ENCODE data around the gene PIKFYVE.

Gene PIKFYVE

DNA sequence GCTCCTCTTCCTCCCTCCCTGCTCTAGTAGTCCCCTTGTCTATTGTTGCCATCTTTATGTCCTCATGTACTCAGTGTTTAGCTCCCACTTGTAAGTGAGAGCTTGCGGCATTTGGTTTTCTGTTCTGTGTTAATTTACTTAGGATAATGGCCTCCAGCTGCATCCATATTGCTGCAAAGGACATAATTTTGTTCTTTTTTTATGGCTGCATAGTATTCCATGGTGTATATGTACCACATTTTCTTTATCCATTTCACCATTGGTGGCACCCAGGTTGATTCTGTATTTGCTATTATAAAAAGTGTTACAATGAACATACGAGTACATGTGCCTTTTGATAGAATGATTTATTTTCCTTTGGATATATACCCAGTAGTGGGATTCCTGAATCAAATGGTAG is 12.5 kb downstream of the PIKFYVE start:
- no CpG with 5 or more reads among the region's 2 CpGs for WGBS (ENCODE audit: insufficient coverage, insufficient read length)
- H3K9me3 ChIP-seq (ENCODE audit: control insufficient read depth, insufficient read depth, low read length): no peaks in the 10 kb centered on the region
- H3K4me1 ChIP-seq (ENCODE audit: control insufficient read depth, insufficient read depth, low read length): no peaks in the 10 kb centered on the region

GRCh38 chr2:208279236-208279635 is 13.2 kb downstream of the PIKFYVE start:
- no peak overlapping the region for H3K4me3 ChIP-seq (ENCODE audit: low read length)
- no peak for DNase-seq (ENCODE audit: low read depth, low spot score)
- peaks cover 6% of the 10 kb centered on the region for H3K36me3 ChIP-seq (ENCODE audit: control insufficient read depth, insufficient read depth, low read length)
- no peaks in the 10 kb centered on the region for H3K4me1 ChIP-seq (ENCODE audit: control insufficient read depth, insufficient read depth, low read length)
- no peaks in the 10 kb centered on the region for H3K9me3 ChIP-seq (ENCODE audit: control insufficient read depth, insufficient read depth, low read length)
- no peaks in the 10 kb centered on the region for H3K27me3 ChIP-seq (ENCODE audit: control insufficient read depth, insufficient read depth, low read length)
- whole genome bisulfite sequencing (ENCODE audit: insufficient coverage, insufficient read length): no CpG with 5 or more reads among the region's 2 CpGs
- H3K27ac ChIP-seq (ENCODE audit: low read length): no peak overlapping the region

More for the DNA sequence above, 12.5 kb downstream of the PIKFYVE start:
- Histone ChIP-seq H3K36me3 (ENCODE audit: control insufficient read depth, insufficient read depth, low read length) (peaks cover 10% of the 10 kb centered on the region), H3K4me3 (ENCODE audit: low read length) (no peak overlapping the region), H3K27me3 (ENCODE audit: control insufficient read depth, insufficient read depth, low read length) (no peaks in the 10 kb centered on the region), H3K27ac (ENCODE audit: low read length) (no peak overlapping the region)
- no peak for DNase-seq (ENCODE audit: low read depth, low spot score)

DNA sequence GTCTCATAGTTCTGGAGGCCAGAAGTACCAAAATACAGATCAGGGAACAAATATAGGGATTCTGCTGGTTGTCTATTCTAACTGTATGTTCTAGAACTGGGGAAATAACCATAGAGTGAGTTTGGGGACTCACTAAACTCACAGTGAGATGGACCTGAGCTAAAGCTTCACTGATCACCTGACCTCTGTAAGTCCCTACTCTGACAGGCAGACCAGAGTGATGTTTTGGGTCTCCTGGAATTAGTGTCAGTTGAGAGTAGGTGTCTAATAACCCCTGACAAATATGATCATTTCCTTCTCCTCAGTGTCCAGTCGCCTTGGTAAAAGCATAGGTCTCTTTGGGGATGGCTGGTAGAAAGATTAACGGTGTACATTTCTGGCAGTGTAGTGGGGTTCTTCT is 14.2 kb downstream of the PIKFYVE start:
- WGBS (ENCODE audit: insufficient coverage, insufficient read length): no CpG with 5 or more reads among the region's 2 CpGs
- Histone ChIP-seq H3K27me3 (ENCODE audit: control insufficient read depth, insufficient read depth, low read length) (no peaks in the 10 kb centered on the region), H3K4me3 (ENCODE audit: low read length) (no peak overlapping the region), H3K27ac (ENCODE audit: low read length) (no peak overlapping the region), H3K4me1 (ENCODE audit: control insufficient read depth, insufficient read depth, low read length) (no peaks in the 10 kb centered on the region), H3K36me3 (ENCODE audit: control insufficient read depth, insufficient read depth, low read length) (peaks cover 2% of the 10 kb centered on the region; the same call in 1 of the 2 replicates), H3K9me3 (ENCODE audit: control insufficient read depth, insufficient read depth, low read length) (no peaks in the 10 kb centered on the region)
- no peak for DNase-seq (ENCODE audit: low read depth, low spot score)

- H3K36me3 ChIP-seq (ENCODE audit: control insufficient read depth, insufficient read depth, low read length): peaks cover 2% of the 10 kb centered on the region; the same call in 1 of the 2 replicates
- WGBS (ENCODE audit: insufficient coverage, insufficient read length): no CpG with 5 or more reads among the region's 3 CpGs
- no peaks in the 10 kb centered on the region for H3K27me3 ChIP-seq (ENCODE audit: control insufficient read depth, insufficient read depth, low read length)
- DNase-seq (ENCODE audit: low read depth, low spot score): no peak
- no peaks in the 10 kb centered on the region for H3K9me3 ChIP-seq (ENCODE audit: control insufficient read depth, insufficient read depth, low read length)
- H3K4me1 ChIP-seq (ENCODE audit: control insufficient read depth, insufficient read depth, low read length): no peaks in the 10 kb centered on the region
- H3K27ac ChIP-seq (ENCODE audit: low read length): no peak overlapping the region
- no peak overlapping the region for H3K4me3 ChIP-seq (ENCODE audit: low read length)
Observed at GRCh38 chr2:208280933-208281332, 14.9 kb downstream of the PIKFYVE start.

DNA sequence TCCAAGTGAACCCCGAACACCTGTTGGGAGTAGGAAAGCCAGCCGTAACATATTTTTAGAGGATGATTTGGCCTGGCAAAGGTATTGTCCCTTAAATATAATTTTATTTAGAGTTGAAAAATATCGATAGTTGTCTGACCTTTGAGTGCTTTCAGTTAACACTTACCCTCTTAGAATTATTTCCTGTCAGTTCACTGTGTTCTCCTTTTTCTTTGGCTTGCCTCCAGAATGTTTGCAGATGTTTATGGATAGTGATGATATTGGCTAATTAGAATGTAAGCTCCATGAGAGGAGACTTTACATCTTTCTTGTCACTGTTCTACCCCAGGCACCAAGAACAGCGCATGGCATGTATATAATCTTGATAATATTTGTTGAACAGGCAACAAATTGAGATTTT is 19.8 kb downstream of the PIKFYVE start:
- no peak for DNase-seq (ENCODE audit: low read depth, low spot score)
- Histone ChIP-seq H3K27me3 (ENCODE audit: control insufficient read depth, insufficient read depth, low read length) (no peaks in the 10 kb centered on the region), H3K36me3 (ENCODE audit: control insufficient read depth, insufficient read depth, low read length) (peaks cover 2% of the 10 kb centered on the region; the same call in 1 of the 2 replicates), H3K4me3 (ENCODE audit: low read length) (no peak overlapping the region), H3K9me3 (ENCODE audit: control insufficient read depth, insufficient read depth, low read length) (no peaks in the 10 kb centered on the region), H3K4me1 (ENCODE audit: control insufficient read depth, insufficient read depth, low read length) (no peaks in the 10 kb centered on the region), H3K27ac (ENCODE audit: low read length) (no peak overlapping the region)
- WGBS (ENCODE audit: insufficient coverage, insufficient read length): no CpG with 5 or more reads among the region's 4 CpGs

DNA sequence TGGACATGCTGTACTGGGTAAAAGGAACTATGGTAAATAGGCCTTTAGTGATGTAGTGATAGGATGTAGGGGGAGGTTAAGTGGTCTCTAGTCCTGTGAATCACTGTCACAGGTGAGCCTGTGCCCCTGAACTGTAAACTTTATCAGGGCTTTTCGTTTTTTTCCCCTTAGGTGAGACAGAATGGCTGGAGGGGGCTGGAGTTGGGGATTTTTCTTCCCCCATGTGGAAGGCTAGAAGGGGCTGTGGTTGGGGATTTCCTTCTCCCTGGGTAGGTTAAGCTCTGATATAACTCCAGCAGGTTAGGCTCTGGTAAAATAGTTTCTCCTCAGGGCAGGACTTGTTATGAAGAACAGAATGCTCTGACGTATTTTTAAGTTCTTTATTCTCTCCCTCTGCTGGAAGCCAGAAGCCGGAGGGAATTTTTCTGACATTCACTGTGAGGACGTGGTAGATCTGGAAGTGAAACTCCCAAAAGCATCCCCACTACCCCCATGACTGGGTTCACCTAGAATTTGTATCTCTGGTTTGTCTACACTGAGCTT is 28.5 kb downstream of the PIKFYVE start:
- Histone ChIP-seq H3K27ac (ENCODE audit: low read length) (no peak overlapping the region), H3K27me3 (ENCODE audit: control insufficient read depth, insufficient read depth, low read length) (no peaks in the 10 kb centered on the region), H3K9me3 (ENCODE audit: control insufficient read depth, insufficient read depth, low read length) (no peaks in the 10 kb centered on the region), H3K4me1 (ENCODE audit: control insufficient read depth, insufficient read depth, low read length) (no peaks in the 10 kb centered on the region), H3K4me3 (ENCODE audit: low read length) (no peak overlapping the region), H3K36me3 (ENCODE audit: control insufficient read depth, insufficient read depth, low read length) (no peaks in the 10 kb centered on the region; the same call in 1 of the 2 replicates)
- no CpG with 5 or more reads among the region's 4 CpGs for WGBS (ENCODE audit: insufficient coverage, insufficient read length)
- DNase-seq (ENCODE audit: low read depth, low spot score): no peak

DNA sequence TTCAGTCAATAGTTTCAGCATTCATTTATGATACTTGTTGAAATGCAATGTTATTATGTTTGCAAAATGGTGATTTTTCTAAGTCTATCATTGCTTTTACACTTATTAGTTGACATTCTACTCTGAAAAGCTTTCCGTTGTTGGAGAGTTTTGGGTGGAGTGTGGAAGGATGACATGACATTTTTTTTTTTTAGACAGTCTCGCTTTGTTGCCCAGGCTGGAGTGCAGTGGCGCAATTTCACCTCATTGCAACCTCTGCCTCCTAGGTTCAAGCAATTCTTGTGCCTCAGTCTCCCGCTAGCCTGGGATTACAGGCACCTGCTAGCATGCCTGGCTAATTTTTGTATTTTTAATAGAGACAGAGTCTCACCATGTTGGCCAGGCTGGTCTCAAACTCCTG is 29.8 kb downstream of the PIKFYVE start:
- no peak overlapping the region for H3K4me3 ChIP-seq (ENCODE audit: low read length)
- H3K4me1 ChIP-seq (ENCODE audit: control insufficient read depth, insufficient read depth, low read length): no peaks in the 10 kb centered on the region
- no CpG with 5 or more reads among the region's 4 CpGs for WGBS (ENCODE audit: insufficient coverage, insufficient read length)
- H3K9me3 ChIP-seq (ENCODE audit: control insufficient read depth, insufficient read depth, low read length): no peaks in the 10 kb centered on the region
- DNase-seq (ENCODE audit: low read depth, low spot score): no peak
- H3K27ac ChIP-seq (ENCODE audit: low read length): no peak overlapping the region
- H3K27me3 ChIP-seq (ENCODE audit: control insufficient read depth, insufficient read depth, low read length): no peaks in the 10 kb centered on the region
- H3K36me3 ChIP-seq (ENCODE audit: control insufficient read depth, insufficient read depth, low read length): no peaks in the 10 kb centered on the region; the same call in 1 of the 2 replicates

DNA sequence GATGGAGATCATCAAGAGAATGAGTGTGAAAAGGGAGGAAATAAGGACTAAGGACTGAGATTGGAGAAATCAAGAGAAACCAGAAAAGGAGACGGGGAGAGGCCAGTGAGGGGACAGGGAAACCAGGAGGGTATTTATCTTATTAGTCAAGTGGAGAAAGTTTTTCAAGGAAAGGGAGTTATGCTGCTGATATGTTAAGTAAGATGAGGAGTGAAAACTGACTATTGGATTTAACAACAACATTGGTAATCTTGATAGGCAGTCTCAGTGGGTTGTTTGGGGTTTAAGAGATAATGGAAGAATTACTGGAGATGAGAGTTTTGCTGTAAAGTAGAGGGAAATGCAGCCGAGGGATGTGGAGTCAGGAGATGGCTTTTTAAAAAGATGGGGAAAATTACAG is 30.6 kb downstream of the PIKFYVE start:
- 100% methylated on average over 1 of the region's 2 CpGs for WGBS (ENCODE audit: insufficient coverage, insufficient read length)
- H3K9me3 ChIP-seq (ENCODE audit: control insufficient read depth, insufficient read depth, low read length): no peaks in the 10 kb centered on the region
- peaks cover 4% of the 10 kb centered on the region; the same call in 1 of the 2 replicates for H3K36me3 ChIP-seq (ENCODE audit: control insufficient read depth, insufficient read depth, low read length)
- H3K4me3 ChIP-seq (ENCODE audit: low read length): no peak overlapping the region
- no peaks in the 10 kb centered on the region for H3K27me3 ChIP-seq (ENCODE audit: control insufficient read depth, insufficient read depth, low read length)
- no peak overlapping the region for H3K27ac ChIP-seq (ENCODE audit: low read length)
- DNase-seq (ENCODE audit: low read depth, low spot score): no peak
- no peaks in the 10 kb centered on the region for H3K4me1 ChIP-seq (ENCODE audit: control insufficient read depth, insufficient read depth, low read length)

- Histone ChIP-seq H3K4me1 (ENCODE audit: control insufficient read depth, insufficient read depth, low read length) (no peaks in the 10 kb centered on the region), H3K27me3 (ENCODE audit: control insufficient read depth, insufficient read depth, low read length) (no peaks in the 10 kb centered on the region), H3K27ac (ENCODE audit: low read length) (no peak overlapping the region), H3K4me3 (ENCODE audit: low read length) (no peak overlapping the region), H3K9me3 (ENCODE audit: control insufficient read depth, insufficient read depth, low read length) (no peaks in the 10 kb centered on the region), H3K36me3 (ENCODE audit: control insufficient read depth, insufficient read depth, low read length) (peaks cover 4% of the 10 kb centered on the region; the same call in 1 of the 2 replicates)
- no peak for DNase-seq (ENCODE audit: low read depth, low spot score)
- no CpG with 5 or more reads among the region's 1 CpG for WGBS (ENCODE audit: insufficient coverage, insufficient read length)
Observed at GRCh38 chr2:208297961-208298360, 31.9 kb downstream of the PIKFYVE start.

- no peaks in the 10 kb centered on the region for H3K4me1 ChIP-seq (ENCODE audit: control insufficient read depth, insufficient read depth, low read length)
- H3K9me3 ChIP-seq (ENCODE audit: control insufficient read depth, insufficient read depth, low read length): no peaks in the 10 kb centered on the region
- H3K27ac ChIP-seq (ENCODE audit: low read length): no peak overlapping the region
- no peak overlapping the region for H3K4me3 ChIP-seq (ENCODE audit: low read length)
- H3K27me3 ChIP-seq (ENCODE audit: control insufficient read depth, insufficient read depth, low read length): no peaks in the 10 kb centered on the region
- WGBS (ENCODE audit: insufficient coverage, insufficient read length): no CpG with 5 or more reads among the region's 5 CpGs
- H3K36me3 ChIP-seq (ENCODE audit: control insufficient read depth, insufficient read depth, low read length): peaks cover 8% of the 10 kb centered on the region; the same call in 1 of the 2 replicates
- DNase-seq (ENCODE audit: low read depth, low spot score): no peak
Observed at GRCh38 chr2:208300847-208301618, 35.0 kb downstream of the PIKFYVE start.
